Suppressor macrophage (primary cell): ENCODE results near the gene LITAF.
"Not testable (repeated sequence)": the region's sequence is repeated elsewhere in the genome, so short reads cannot be mapped to it uniquely, and the experiment has no call there.

Experiments
- DNase-seq, 4 experiments: peaks; one replicate each; pipeline ENCODE4 v3.0.0-alpha.2; 2020 to 2022

LITAF gene

GRCh38 chr16:11515540-11516430 is 70.9 kb downstream of the LITAF start:
- DNase-seq = no peak

GRCh38 chr16:11514283-11514682 is 72.4 kb downstream of the LITAF start:
- no peak for DNase-seq

- not testable (repeated sequence) for DNase-seq
Observed at GRCh38 chr16:11513366-11513765, 73.4 kb downstream of the LITAF start.

GRCh38 chr16:11511801-11512200 is 74.9 kb downstream of the LITAF start:
- DNase-seq = no peak

- no peak for DNase-seq
Observed at GRCh38 chr16:11511328-11511727, 75.4 kb downstream of the LITAF start.

GRCh38 chr16:11510178-11510973 is 76.3 kb downstream of the LITAF start:
- no peak for DNase-seq

GRCh38 chr16:11507991-11508390 is 78.7 kb downstream of the LITAF start:
- DNase-seq = no peak

GRCh38 chr16:11507350-11507749 is 79.4 kb downstream of the LITAF start:
- DNase-seq = no peak

GRCh38 chr16:11506741-11507305 is 79.9 kb downstream of the LITAF start:
- peak in 3 of 4 experiments; percentile 37 to 60 (median 55) for DNase-seq

- DNase-seq = not testable (repeated sequence)
Observed at GRCh38 chr16:11504261-11504660, 82.5 kb downstream of the LITAF start.

- DNase-seq = no peak
Observed at GRCh38 chr16:11503566-11503965, 83.2 kb downstream of the LITAF start.

GRCh38 chr16:11502239-11502638 is 84.5 kb downstream of the LITAF start:
- no peak for DNase-seq

GRCh38 chr16:11501632-11502031 is 85.1 kb downstream of the LITAF start:
- no peak for DNase-seq

GRCh38 chr16:11500700-11501346 is 85.9 kb downstream of the LITAF start:
- DNase-seq = peak; percentile 27 to 64 (median 48)

- DNase-seq = no peak
Observed at GRCh38 chr16:11499295-11500089, 87.2 kb downstream of the LITAF start.

- peak; percentile 44 to 75 (median 63) for DNase-seq
Observed at GRCh38 chr16:11498683-11499082, 88.0 kb downstream of the LITAF start.

- peak in 3 of 4 experiments; percentile 22 to 45 (median 43) for DNase-seq
Observed at GRCh38 chr16:11497851-11498289, 88.8 kb downstream of the LITAF start.
